Measurements from ENCODE around the gene HOXB3. TPM values are rescaled to one million over a fixed set of nuclear protein-coding genes. Genes with fewer than 3 reads are reported as not detected.
A peak's percentile ranks its signal among the peaks of the same experiment; 100 is the strongest.

Gene HOXB3
- total RNA-seq, 4 donors from 2014 or later: 10.8 to 34.9 (median 28.7) TPM

GRCh38 chr17:48611213-48611612 is 21.2 kb upstream of the HOXB3 start:
- no peak for TF ChIP-seq POLR2A (IDR thresholded peaks at IDR 0.05; ENCODE audit: low read depth)
- no peak for TF ChIP-seq CTCF (IDR thresholded peaks at IDR 0.05)
- no peak for TF ChIP-seq EP300 (IDR thresholded peaks at IDR 0.05)
- TF ChIP-seq POLR2AphosphoS5 (IDR thresholded peaks at IDR 0.05): no peak
- intact Hi-C loops (cut with DNase I): no loop called here
- Histone ChIP-seq H3K4me1 (peaks cover 47 to 54% (median 52%) of the 10 kb centered on the region in 4 donors), H3K27ac (replicated peaks in 1 of 4) (no peak overlapping the region), H3K9me3 (no peaks in the 10 kb centered on the region), H3K4me3 (peak overlapping the region; percentile 45 to 63 (median 50)), H3K27me3 (peaks cover 36 to 100% (median 92%) of the 10 kb centered on the region in 4 donors), H3K36me3 (no peaks in the 10 kb centered on the region)
- no peak for DNase-seq (ENCODE audit: extremely low spot score)
- 5% methylated on average over 22 of the region's 22 CpGs for WGBS

DNA sequence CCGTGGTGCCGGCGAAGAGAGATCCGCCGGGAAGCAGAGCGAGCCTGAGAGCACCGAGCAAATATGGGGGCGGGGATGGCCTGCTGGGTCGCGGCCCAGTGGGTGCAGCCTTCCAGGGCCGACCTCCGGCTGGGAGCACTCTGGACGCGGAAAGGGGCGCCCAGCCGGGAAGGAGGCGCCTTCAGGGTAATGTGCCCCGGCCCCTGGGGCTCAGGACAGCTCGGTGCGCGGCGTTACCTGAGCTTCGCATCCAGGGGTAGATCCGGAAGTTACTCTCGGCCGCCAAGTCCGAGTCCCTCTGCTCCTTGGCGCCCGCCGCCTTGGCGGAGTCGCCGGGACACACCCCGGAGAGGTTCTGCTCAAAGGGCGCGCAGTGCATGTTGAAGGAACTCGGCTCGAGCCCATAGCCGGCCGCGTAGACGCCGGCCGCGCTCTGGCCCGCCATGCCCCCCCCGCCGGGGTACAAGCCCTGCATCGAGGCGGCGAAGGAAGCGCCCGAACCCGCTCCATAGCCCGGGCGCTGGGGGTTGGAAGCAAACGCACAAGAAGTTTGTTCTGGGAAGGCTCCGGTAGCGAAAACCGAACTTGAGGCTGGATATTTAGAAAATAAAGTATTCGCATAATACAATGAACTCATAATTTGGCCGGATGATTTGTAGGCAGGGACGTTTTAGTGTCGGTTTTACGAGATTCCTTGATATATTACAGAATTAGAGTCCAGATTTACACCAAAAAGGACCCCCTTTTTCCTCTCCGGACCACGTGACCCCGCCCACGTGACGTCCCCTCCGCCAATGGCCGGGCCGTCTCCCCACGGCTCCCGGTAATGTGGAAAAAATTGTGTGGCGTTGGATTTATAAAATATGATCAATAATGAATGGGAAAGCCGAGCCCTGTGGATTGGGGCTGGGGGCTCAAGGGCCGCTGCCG is 20.5 kb upstream of the HOXB3 start, which contains the start of gene HOXB7:
HOXB7 (minus strand) TSS at position 736 of the 930 bp plus-strand sequence; CDS start at position 637, 99 bp downstream.
- TF ChIP-seq CTCF (IDR thresholded peaks at IDR 0.05) (no peak), POLR2A (IDR thresholded peaks at IDR 0.05; ENCODE audit: low read depth) (no peak), POLR2AphosphoS5 (IDR thresholded peaks at IDR 0.05) (no peak), EP300 (IDR thresholded peaks at IDR 0.05) (no peak)
- Histone ChIP-seq H3K36me3 (no peaks in the 10 kb centered on the region), H3K27ac (replicated peaks in 1 of 4) (peak within 1 kb of the TSS in 2 of 4 donors; percentile 16 to 20), H3K4me3 (peak within 1 kb of the TSS; percentile 45 to 63 (median 50)), H3K4me1 (peaks cover 47 to 54% (median 52%) of the 10 kb centered on the region in 4 donors), H3K9me3 (no peaks in the 10 kb centered on the region), H3K27me3 (peaks cover 36 to 100% (median 92%) of the 10 kb centered on the region in 4 donors)
- WGBS: 1% methylated on average over 66 of the region's 79 CpGs
- intact Hi-C loops (cut with DNase I): no loop called here
- DNase-seq (ENCODE audit: extremely low spot score): no peak

DNA sequence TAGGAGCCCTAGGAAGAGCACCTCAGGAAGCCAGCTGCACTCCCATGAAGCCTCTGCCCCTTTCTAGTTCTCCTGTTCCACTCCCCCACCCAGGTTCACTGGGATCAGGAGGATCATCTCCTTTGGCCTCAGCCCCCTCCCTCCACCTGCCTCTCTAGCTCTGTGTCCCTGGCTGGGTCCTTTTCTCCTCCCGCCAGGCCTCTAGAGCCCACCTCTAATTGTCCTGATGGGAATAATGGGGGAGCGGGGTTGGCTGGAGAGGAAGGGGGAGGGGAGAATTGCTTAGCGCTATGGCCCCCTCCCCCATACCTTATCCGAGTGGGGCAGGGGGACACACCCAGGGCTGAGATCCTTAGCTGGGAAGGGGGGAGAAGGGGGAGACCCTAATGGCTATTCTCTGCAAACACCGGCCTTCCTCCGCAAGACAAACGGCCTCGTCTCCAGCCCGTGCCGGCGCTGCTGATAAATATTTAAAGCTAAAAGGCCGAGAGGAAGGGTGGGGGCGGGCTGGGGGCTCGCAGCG is 19.8 kb upstream of the HOXB3 start:
- H3K4me1 ChIP-seq: peaks cover 47 to 54% (median 51%) of the 10 kb centered on the region in 4 donors
- no peak for TF ChIP-seq POLR2AphosphoS5 (IDR thresholded peaks at IDR 0.05)
- TF ChIP-seq POLR2A (IDR thresholded peaks at IDR 0.05; ENCODE audit: low read depth): no peak
- TF ChIP-seq EP300 (IDR thresholded peaks at IDR 0.05): no peak
- TF ChIP-seq CTCF (IDR thresholded peaks at IDR 0.05): no peak
- 9% methylated on average over 14 of the region's 15 CpGs for WGBS
- no peaks in the 10 kb centered on the region for H3K36me3 ChIP-seq
- peak overlapping the region in 1 of 4 donors; percentile 20 for H3K27ac ChIP-seq (replicated peaks in 1 of 4)
- no peak for DNase-seq (ENCODE audit: extremely low spot score)
- intact Hi-C loops (cut with DNase I): no loop called here
- H3K4me3 ChIP-seq: peak overlapping the region; percentile 45 to 63 (median 50)
- no peaks in the 10 kb centered on the region for H3K9me3 ChIP-seq
- peaks cover 41 to 100% (median 92%) of the 10 kb centered on the region in 4 donors for H3K27me3 ChIP-seq

GRCh38 chr17:48609033-48609432 is 19.0 kb upstream of the HOXB3 start:
- TF ChIP-seq CTCF (IDR thresholded peaks at IDR 0.05) (no peak), POLR2A (IDR thresholded peaks at IDR 0.05; ENCODE audit: low read depth) (no peak), POLR2AphosphoS5 (IDR thresholded peaks at IDR 0.05) (no peak), EP300 (IDR thresholded peaks at IDR 0.05) (no peak)
- intact Hi-C loops (cut with DNase I): no loop called here
- Histone ChIP-seq H3K27me3 (peaks cover 34 to 100% (median 91%) of the 10 kb centered on the region in 4 donors), H3K27ac (replicated peaks in 1 of 4) (no peak overlapping the region), H3K4me3 (no peak overlapping the region), H3K36me3 (no peaks in the 10 kb centered on the region), H3K4me1 (peaks cover 43 to 46% (median 44%) of the 10 kb centered on the region in 4 donors), H3K9me3 (no peaks in the 10 kb centered on the region)
- no peak for DNase-seq (ENCODE audit: extremely low spot score)
